HG03060 (cell line): Measurements from ENCODE around the gene CRB1.

ENCODE experiments used
- ATAC-seq: cut with Tn5 transposase; IDR thresholded peaks from one replicate; pipeline ENCODE4 v1.9.1; 2021; ENCODE audit warnings: low read depth, moderate number of reproducible peaks; ENCODE audit not compliant: unreplicated experiment

CRB1 gene

DNA sequence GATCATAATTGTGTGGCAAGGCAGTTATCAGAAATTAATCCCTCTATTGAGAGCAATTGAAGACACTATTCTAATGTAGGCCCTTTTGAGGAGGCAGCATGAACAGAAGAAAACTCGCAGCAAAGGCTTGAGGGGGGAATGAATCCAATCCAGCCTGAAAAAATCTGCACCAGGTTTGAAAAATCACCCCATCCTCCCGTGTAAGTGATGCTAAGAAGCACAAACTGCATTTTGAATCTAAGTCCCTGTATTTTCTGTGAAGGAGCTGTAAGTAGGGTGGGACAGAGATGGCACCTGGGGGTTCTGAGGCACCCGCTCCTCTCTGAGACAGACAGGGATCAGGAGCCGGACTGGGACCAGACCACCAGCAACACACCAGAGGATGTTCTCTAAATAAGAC is at the start of gene CRB1:
CRB1 (plus strand) TSS at position 241 of the 400 bp plus-strand sequence. CDS start 161 bp downstream, outside the sequence.
- no peak for ATAC-seq

DNA sequence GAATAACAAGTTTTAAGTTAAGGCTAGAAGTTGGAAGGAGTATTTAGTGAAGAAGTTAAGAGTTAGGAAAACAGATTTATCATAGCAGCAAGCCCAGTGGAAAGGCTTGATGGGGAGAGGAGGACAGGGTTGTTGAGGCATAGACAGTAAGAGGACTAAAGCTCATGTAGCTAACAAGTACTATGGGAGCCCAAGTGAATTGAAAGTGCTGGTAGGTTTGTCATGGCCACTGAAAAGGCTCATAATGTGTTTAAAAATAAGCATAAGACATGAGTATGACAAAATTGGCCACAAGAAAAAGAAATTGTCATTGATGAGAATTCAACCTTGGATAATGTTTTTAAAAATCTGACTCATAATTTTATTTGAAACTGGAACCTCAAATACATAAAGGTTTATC is 49.2 kb upstream of the CRB1 start:
- ATAC-seq = no peak

- ATAC-seq = no peak
Observed at GRCh38 chr1:197222025-197222685, 45.9 kb upstream of the CRB1 start.

DNA sequence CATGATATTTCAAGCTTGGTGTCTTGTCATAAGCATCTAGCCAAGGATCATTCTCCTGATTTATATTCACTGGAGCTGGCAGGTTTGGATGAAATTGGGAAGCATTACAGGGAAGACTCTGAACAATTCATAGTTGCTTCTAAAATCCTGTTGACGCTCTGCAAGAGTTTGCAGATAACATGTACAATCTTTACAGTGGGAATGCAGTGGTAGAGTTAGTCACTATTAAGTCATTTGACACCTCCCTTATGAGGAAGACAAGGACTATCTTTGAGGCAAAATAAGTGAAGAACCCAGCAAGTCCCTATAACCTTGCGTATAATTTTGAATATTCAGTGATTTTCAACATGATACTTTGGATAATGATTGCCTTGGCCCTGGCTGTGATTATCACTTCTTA is 45.3 kb upstream of the CRB1 start:
- ATAC-seq = no peak

GRCh38 chr1:197224160-197224559 is 43.9 kb upstream of the CRB1 start:
- ATAC-seq = no peak

DNA sequence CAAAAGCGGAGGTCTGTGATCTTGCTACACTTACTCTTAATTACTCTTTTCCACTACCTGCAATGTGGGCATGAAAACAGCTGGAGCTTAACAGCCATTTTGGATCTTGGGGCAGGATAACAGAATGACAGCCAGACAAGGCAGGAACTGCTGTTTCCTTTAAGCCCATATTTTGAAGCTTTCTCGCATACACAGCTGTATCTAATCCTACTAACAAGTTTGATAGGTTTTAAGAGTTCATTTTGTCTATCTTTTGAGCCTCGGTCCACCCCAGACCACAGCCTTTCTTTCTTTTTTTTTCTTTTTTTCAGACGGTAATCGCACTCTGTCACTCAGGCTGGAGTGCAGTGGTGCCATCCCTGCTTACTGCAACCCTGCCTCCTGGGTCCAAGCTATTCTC is 42.4 kb upstream of the CRB1 start:
- ATAC-seq = no peak

GRCh38 chr1:197234581-197234980 is 33.5 kb upstream of the CRB1 start:
- no peak for ATAC-seq

DNA sequence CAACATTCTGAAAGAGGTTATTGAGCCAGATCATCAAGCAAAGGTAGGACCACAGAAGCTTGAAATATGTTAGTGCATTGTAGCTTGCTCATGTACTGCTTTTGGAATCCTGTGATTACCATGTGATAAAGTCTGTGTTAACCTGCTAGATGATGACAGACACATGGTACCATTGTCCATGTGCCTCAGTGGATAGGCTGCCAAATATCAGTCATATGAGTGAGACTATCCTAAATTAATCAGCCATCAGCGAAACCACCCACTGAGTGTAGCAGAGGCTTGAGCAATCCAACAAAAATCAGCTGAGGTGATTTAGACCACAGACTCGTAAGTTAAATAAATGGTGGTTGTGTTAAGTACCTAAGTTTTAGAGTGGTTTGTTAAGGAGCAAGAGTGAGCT is 32.7 kb upstream of the CRB1 start:
- ATAC-seq = no peak

DNA sequence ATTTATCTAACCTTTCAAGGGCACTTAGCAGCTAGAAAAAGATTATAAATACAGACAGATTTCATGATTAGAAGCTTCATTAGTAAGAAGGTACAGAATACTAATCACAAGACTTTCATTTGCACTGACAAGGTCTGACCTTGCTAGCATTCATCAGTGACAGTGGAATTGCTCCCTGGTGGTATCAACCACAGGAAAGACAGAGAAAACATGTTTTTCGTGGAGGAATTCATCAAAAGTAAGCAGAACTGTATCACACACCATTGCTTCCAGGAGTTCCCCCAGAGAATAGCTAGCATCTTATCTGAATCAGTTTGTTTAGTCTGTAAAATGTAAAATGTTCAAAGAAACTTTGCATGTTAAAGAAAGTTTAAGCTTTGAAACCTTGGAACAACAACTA is 20.6 kb upstream of the CRB1 start:
- ATAC-seq = no peak

GRCh38 chr1:197249324-197249723 is 18.7 kb upstream of the CRB1 start:
- no peak for ATAC-seq

GRCh38 chr1:197250616-197251015 is 17.4 kb upstream of the CRB1 start:
- no peak for ATAC-seq

DNA sequence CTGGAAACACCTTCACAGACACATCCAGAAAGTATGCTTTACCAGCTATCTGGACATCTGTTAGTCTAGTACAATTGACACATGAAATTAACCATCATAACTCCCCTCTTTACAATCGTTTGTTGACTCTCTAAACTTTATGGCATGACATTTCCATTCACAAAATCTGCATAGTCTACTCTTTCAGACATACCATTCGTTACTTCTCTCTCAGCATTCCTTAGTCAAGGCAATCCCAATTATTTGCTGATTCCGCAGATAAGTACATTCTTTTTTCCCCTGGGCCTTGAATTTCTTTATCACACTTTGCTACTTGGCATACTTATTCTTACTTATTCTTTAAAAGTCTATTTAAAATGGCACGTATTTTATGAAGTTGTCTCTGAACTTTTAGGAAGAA is 15.1 kb upstream of the CRB1 start:
- ATAC-seq = no peak

DNA sequence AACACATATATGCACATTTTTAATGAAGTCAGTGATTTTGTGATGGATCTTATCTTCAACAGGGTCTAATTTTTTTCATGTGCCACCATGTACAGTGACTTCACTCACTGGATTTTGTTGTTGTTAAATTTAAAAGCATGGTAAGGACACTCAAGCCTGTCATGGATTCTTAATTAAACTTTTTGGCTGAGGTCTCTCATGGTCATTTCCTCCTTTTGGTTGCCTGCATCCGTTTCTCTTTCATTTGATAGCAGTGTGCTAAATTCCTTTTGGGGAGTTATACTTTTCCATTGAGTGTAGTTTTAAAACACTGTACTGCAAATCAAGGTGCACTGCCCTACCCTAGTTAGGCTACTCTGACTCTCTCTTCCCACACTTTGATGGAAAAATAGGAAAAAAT is 13.2 kb upstream of the CRB1 start:
- no peak for ATAC-seq

DNA sequence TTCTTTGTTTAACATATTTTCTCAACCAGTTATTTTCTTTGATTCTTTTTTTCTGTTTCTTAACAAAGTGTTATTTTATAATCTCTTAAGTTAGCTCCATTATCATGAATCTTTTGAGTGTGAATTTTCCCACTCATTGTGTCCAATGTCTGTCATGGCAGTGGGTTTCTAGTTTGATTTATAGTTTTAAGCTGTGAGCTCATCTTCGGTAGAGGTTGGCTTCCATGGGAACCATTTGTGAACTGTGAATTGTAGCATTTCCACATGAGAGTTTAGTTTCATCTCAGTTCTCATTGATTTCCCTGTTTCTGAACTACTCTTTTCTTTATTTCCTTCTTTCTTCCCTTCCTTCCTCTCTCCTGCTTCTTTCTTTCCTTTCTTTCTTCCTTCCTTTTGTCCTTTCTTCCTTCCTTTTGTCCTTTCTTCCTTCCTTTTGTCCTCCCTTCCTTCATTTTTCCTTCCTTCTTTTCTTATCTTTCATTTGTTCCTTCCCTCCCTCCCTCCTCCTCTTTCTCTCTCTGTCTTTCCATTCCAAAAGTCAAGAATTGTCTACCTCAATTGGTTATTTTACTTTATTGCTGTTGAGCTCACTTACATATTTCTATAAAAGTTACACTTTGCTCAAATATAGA is 3.0 kb upstream of the CRB1 start:
- no peak for ATAC-seq

DNA sequence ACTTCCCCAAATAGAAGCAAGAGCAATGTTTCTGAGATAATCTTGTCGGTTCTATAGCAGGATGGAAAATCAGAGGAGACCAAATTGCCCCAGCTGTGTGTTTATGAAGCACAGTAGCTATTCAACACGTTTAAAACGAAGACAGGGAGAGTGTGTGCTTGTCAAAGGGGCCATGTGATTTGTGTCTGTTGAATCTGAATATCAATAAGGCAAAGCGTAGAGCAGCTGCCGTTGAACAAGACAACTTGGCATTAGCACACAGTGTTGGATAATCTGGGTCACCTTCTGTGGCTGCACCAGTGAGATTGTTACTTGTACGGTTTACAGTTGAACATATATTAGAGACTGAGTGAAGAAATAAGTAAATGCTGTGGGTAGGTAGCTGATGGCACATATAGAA is 1.0 kb downstream of the CRB1 start:
- no peak for ATAC-seq

- no peak for ATAC-seq
Observed at GRCh38 chr1:197272791-197273190, 4.7 kb downstream of the CRB1 start.

GRCh38 chr1:197277166-197277565 is 9.1 kb downstream of the CRB1 start:
- no peak for ATAC-seq

- no peak for ATAC-seq
Observed at GRCh38 chr1:197284325-197284724, 16.3 kb downstream of the CRB1 start.

GRCh38 chr1:197284966-197285365 is 16.9 kb downstream of the CRB1 start:
- ATAC-seq = no peak

DNA sequence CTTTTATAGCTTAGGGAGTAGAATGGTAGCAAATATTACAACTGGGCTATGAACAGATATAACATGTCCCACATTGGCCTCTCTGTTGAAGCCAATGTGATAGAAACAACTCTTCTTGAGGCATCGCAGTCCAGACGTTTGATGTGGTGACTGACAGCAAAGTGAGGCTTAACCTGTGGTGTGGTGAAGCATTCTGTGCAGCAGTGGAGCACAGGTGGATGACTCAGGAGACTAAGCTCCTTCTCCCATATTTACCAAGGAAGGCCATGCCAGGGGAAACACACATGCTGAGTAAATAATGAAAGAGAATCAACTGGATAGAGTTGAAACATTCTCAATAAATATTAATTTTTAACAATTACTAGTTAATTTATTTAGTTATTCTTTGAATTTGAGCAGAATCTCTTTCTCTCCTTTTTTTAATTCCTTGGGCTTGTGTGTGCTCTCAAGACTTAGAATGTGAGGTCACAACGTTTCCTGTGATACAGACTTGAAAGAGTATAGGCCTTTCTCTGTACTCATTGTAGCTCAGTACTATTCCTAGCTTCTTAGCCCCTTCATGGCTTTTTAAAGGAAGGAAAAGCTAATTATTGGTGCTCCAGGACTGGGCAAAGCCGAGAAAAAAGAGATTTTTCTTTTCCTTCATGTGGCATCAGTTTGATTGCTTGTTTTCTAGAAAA is 17.6 kb downstream of the CRB1 start:
- ATAC-seq = no peak

DNA sequence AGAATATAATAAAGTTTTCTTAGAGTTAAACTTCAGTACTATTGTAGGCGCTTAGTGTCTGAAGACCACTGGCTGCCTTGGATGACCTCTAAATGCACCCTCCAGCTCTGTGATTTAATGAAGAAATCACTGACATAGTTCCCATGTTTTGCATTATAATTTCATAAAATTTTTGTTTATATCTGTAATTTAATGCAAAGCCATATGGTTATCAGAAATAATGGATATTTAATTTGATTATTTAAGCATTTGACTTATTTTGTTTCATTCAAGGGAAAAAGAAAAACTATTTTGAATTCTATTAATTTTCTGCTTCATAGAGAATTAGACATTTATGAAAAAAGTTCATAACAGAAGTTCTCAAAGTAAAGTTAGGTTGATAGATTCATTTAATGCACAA is 18.6 kb downstream of the CRB1 start:
- ATAC-seq = no peak

- no peak for ATAC-seq
Observed at GRCh38 chr1:197287863-197288262, 19.8 kb downstream of the CRB1 start.
